Sigmoid colon (tissue), 4 donors: ENCODE results near the gene ATM.

ENCODE experiments used
- CTCF ChIP-seq, 4 experiments: fragments of 450-650 bp in 3 of 4; fragments of 200-600 bp in 1 of 4; IDR thresholded peaks; one replicate each; pipeline ENCODE4 v1.5.1; 2016 to 2019; ENCODE audit warnings: antibody characterized with exemption in 4 of 4, mild to moderate bottlenecking in 3 of 4, moderate library complexity in 2 of 4
- EP300 ChIP-seq, 4 donors: sonication (generic); formaldehyde crosslinking; IDR thresholded peaks; one replicate each; pipeline ENCODE4 v1.6.1; 2017; ENCODE audit warnings: antibody characterized with exemption in 4 of 4
- POLR2A ChIP-seq, 2 donors: fragments of 450-650 bp; IDR thresholded peaks; one replicate each; pipeline ENCODE4 v1.6.1; 2016; ENCODE audit warnings: antibody characterized with exemption in 2 of 2, mild to moderate bottlenecking in 2 of 2, moderate library complexity in 2 of 2
- POLR2AphosphoS5 ChIP-seq, 4 donors: sonication (generic); formaldehyde crosslinking; IDR thresholded peaks; one replicate each; pipeline ENCODE4 v1.6.1; 2017; ENCODE audit warnings: antibody characterized with exemption in 4 of 4

- TF ChIP-seq POLR2A (IDR thresholded peaks at IDR 0.05) (no peak), CTCF (IDR thresholded peaks at IDR 0.05) (no peak), POLR2AphosphoS5 (IDR thresholded peaks at IDR 0.05) (no peak), EP300 (IDR thresholded peaks at IDR 0.05) (no peak)
These were observed 170.2 kb downstream of the ATM start for GRCh38 chr11:108393046-108393445.
